HFFc6 (cell line): Measurements from ENCODE around the gene PRDM10. TPM values are rescaled to one million over a fixed set of nuclear protein-coding genes. Genes with fewer than 3 reads are reported as not detected.

ENCODE experiments used
- DNase-seq: peaks from one replicate; pipeline ENCODE4 v3.0.0-alpha.2; 2018
- H3K27ac Mint-ChIP-seq: 2 replicates; pipeline ENCODE4 v1.8.0; 2020; ENCODE audit warnings: mild to moderate bottlenecking, mixed read lengths
- H3K27me3 Mint-ChIP-seq: 2 replicates; pipeline ENCODE4 v1.8.0; 2021; ENCODE audit warnings: mild to moderate bottlenecking, moderate library complexity, mixed read lengths; ENCODE audit not compliant: insufficient read depth
- H3K36me3 Mint-ChIP-seq: 2 replicates; pipeline ENCODE4 v1.8.0; 2021; ENCODE audit warnings: low read depth, mixed read lengths
- H3K4me1 Mint-ChIP-seq: 2 replicates; pipeline ENCODE4 v1.8.0; 2020; ENCODE audit warnings: low read depth, mixed read lengths
- H3K4me3 Mint-ChIP-seq: 2 replicates; pipeline ENCODE4 v1.8.0; 2020; ENCODE audit warnings: mild to moderate bottlenecking, moderate library complexity, mixed read lengths
- H3K9me3 Mint-ChIP-seq: 2 replicates; pipeline ENCODE4 v1.8.0; 2020; ENCODE audit warnings: mild to moderate bottlenecking, mixed read lengths
- total RNA-seq, 6 experiments: library from RNA; stranded (reverse); fragmentation: NEBNext Ultra II Directional; extraction: Animal tissue kit (Norgen Biotek cat#: 25700); gene quantifications; 2 replicates in 1 of 6; 3 replicates in 5 of 6; pipeline ENCODE4 v1.2.3, GENCODE V29; 2021
- TF ChIP-seq, protein P1 (sequence below): fragments of 200-600 bp; sonication (generic); IDR thresholded peaks from 2 replicates; pipeline ENCODE4 v1.5.0; 2021; ENCODE audit warnings: antibody characterized with exemption, mild to moderate bottlenecking

Gene PRDM10
- total RNA-seq, 6 experiments from 2014 or later, result 7.0 to 8.6 (median 7.8) TPM

DNA sequence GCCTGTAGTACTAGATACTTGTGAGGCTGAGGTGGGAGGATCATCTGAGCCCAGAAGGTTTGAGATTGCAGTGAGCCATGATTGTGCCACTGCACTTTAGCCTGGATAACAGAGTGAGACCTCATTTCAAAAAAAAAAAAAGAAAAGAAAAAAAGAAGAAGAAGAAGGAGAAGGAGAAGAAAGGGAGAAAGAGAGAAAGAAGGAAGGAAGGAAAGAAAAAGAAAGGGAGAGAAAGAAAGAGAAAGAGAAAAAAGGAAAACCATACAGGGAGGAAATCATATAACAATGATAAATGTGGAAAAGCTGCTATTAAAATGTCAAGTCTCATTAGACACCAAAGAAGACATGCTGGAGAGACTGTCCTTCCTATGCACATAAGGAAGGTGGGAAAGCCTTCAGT lies 5.7 kb upstream of the PRDM10 start:
- TF ChIP-seq, protein P1, sequence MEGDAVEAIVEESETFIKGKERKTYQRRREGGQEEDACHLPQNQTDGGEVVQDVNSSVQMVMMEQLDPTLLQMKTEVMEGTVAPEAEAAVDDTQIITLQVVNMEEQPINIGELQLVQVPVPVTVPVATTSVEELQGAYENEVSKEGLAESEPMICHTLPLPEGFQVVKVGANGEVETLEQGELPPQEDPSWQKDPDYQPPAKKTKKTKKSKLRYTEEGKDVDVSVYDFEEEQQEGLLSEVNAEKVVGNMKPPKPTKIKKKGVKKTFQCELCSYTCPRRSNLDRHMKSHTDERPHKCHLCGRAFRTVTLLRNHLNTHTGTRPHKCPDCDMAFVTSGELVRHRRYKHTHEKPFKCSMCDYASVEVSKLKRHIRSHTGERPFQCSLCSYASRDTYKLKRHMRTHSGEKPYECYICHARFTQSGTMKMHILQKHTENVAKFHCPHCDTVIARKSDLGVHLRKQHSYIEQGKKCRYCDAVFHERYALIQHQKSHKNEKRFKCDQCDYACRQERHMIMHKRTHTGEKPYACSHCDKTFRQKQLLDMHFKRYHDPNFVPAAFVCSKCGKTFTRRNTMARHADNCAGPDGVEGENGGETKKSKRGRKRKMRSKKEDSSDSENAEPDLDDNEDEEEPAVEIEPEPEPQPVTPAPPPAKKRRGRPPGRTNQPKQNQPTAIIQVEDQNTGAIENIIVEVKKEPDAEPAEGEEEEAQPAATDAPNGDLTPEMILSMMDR, result no peak
- peaks cover 12% of the 10 kb centered on the region for H3K4me1 Mint-ChIP-seq
- DNase-seq, result no peak
- no peak overlapping the region for H3K4me3 Mint-ChIP-seq
- H3K9me3 Mint-ChIP-seq, result no peaks in the 10 kb centered on the region
- no peaks in the 10 kb centered on the region; the same call in 1 of the 2 replicates for H3K27me3 Mint-ChIP-seq
- peaks cover 5% of the 10 kb centered on the region for H3K36me3 Mint-ChIP-seq
- H3K27ac Mint-ChIP-seq, result no peak overlapping the region

- Mint-ChIP-seq H3K4me3 (no peak overlapping the region), H3K4me1 (peaks cover 12% of the 10 kb centered on the region), H3K27ac (no peak overlapping the region), H3K27me3 (no peaks in the 10 kb centered on the region; the same call in 1 of the 2 replicates), H3K9me3 (no peaks in the 10 kb centered on the region), H3K36me3 (peaks cover 5% of the 10 kb centered on the region)
- TF ChIP-seq, protein P1, result no peak
- no peak for DNase-seq
Measured at GRCh38 chr11:130006929-130007328, 4.3 kb upstream of the PRDM10 start.

GRCh38 chr11:130003717-130004001 lies 1.0 kb upstream of the PRDM10 start:
- DNase-seq, result no peak
- no peaks in the 10 kb centered on the region for H3K9me3 Mint-ChIP-seq
- TF ChIP-seq, protein P1, result no peak
- peak overlapping the region; percentile 99 for H3K27ac Mint-ChIP-seq
- H3K27me3 Mint-ChIP-seq, result no peaks in the 10 kb centered on the region; the same call in 1 of the 2 replicates
- peak overlapping the region; percentile 86 for H3K4me3 Mint-ChIP-seq
- H3K4me1 Mint-ChIP-seq, result peaks cover 35% of the 10 kb centered on the region
- peaks cover 5% of the 10 kb centered on the region for H3K36me3 Mint-ChIP-seq

DNA sequence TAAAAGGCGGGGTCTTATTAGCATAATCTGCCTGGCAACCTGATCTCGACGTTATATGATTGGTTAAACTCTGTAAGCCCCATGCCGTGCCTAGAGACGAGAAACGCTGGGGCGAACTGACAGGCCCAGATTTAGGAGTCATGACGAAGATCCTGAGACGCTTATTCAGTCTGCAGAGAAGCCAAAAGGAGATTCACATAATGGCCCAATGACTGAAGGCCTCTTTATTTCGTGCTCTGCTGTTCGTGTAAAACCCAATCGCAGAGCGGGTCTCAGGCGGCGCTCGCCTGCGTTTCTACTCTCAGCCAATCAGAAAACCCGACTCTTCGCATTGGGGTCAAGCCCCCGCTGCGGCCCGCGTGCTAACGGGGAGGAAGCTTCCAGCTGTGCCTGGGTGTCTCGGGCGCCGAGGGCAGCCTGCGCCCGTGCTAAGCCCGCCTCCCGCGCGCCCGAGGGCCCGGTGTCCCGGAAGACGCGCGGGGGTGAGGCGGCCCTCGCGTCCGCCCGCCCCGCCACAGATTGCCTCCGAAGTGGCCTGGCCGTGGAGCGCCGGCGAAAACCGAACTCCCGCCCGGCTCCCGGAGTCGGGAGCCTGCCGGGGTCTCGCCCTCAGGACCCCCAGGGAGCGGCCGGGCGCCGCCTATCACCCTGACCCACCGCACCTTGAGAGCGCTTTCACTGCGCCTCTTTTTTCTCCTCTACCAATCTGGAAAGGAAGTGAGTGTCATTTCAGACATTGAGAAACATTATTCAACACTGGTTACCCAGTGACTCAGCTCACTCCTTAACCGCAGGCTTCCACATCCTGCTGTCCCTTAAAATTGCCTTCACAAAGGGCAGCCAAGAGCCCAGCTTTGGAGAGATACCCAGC lies 446 bp upstream of the PRDM10 start:
- H3K4me3 Mint-ChIP-seq, result peak overlapping the region; percentile 95
- peak; percentile 97 for DNase-seq
- H3K27me3 Mint-ChIP-seq, result no peaks in the 10 kb centered on the region; the same call in 1 of the 2 replicates
- H3K9me3 Mint-ChIP-seq, result no peaks in the 10 kb centered on the region
- peaks cover 35% of the 10 kb centered on the region for H3K4me1 Mint-ChIP-seq
- peaks cover 5% of the 10 kb centered on the region for H3K36me3 Mint-ChIP-seq
- TF ChIP-seq, protein P1, result no peak
- peak overlapping the region; percentile 99 for H3K27ac Mint-ChIP-seq

- TF ChIP-seq, protein P1, result no peak
- peak overlapping the region; percentile 96 for H3K4me3 Mint-ChIP-seq
- peak; percentile 14 for DNase-seq
Measured at GRCh38 chr11:130001461-130002351, 929 bp downstream of the PRDM10 start.

More at GRCh38 chr11:130001461-130002351, 929 bp downstream of the PRDM10 start:
- Mint-ChIP-seq H3K9me3 (no peaks in the 10 kb centered on the region), H3K27ac (peak overlapping the region; percentile 86), H3K27me3 (no peaks in the 10 kb centered on the region; the same call in 1 of the 2 replicates), H3K36me3 (no peaks in the 10 kb centered on the region; the same call in 1 of the 2 replicates), H3K4me1 (peaks cover 42% of the 10 kb centered on the region)
